ENCODE data around the gene CTU2.

Gene CTU2

GRCh38 chr16:88761143-88761534 lies 54.8 kb downstream of the CTU2 start:
- no peak overlapping the region for H3K27ac ChIP-seq (replicated peaks)

DNA sequence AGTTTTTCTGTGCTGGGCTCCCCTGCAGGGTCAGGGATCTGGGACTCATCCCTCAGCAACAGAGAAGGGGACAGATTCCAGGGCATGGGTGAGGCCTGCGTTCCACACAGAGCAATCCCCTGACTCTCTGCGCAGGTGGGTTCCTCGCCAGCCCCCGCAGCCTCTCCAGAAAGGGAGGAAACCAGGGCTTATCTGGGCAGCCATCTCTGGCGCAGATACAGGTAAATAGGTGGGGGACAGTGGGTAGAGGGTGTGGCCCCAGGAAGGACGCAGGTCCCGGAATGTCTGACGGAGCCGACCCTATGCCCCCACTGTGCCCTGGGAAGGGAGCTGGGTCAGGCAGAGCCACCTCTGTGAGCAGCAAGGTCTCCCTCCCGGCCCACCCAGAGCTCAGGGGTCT lies 55.5 kb downstream of the CTU2 start:
- no peaks in the 10 kb centered on the region for H3K27me3 ChIP-seq (ENCODE audit: insufficient read depth, poor library complexity, severe bottlenecking)
- no peak overlapping the region for H3K27ac ChIP-seq (replicated peaks)
- no peak for DNase-seq (ENCODE audit: low read depth in 1 of 2, low spot score in 1 of 2)
- TF ChIP-seq SPI1 (IDR thresholded peaks at IDR 0.05; ENCODE audit: borderline replicate concordance, low read depth) (no peak), POLR2AphosphoS5 (IDR thresholded peaks at IDR 0.05; ENCODE audit: low read depth) (no peak), CTCF (IDR thresholded peaks at IDR 0.05; ENCODE audit: insufficient read depth, low read length) (no peak), REST (IDR thresholded peaks at IDR 0.05; ENCODE audit: insufficient replicate concordance, low read depth) (no peak), GABPA (IDR thresholded peaks at IDR 0.05; ENCODE audit: low read depth) (no peak)
- no peak overlapping the region for H3K4me3 ChIP-seq (replicated peaks; ENCODE audit: insufficient read depth, low read length)

More at GRCh38 chr16:88761143-88761534, 54.8 kb downstream of the CTU2 start:
- no peak for TF ChIP-seq POLR2AphosphoS5 (IDR thresholded peaks at IDR 0.05; ENCODE audit: low read depth)
- no peak for TF ChIP-seq SPI1 (IDR thresholded peaks at IDR 0.05; ENCODE audit: borderline replicate concordance, low read depth)
- TF ChIP-seq GABPA (IDR thresholded peaks at IDR 0.05; ENCODE audit: low read depth) = no peak
- TF ChIP-seq CTCF (IDR thresholded peaks at IDR 0.05; ENCODE audit: insufficient read depth, low read length) = no peak
- TF ChIP-seq REST (IDR thresholded peaks at IDR 0.05; ENCODE audit: insufficient replicate concordance, low read depth) = no peak
- Histone ChIP-seq H3K4me3 (replicated peaks; ENCODE audit: insufficient read depth, low read length) (no peak overlapping the region), H3K27me3 (ENCODE audit: insufficient read depth, poor library complexity, severe bottlenecking) (no peaks in the 10 kb centered on the region)
- DNase-seq (ENCODE audit: low read depth in 1 of 2, low spot score in 1 of 2) = no peak

- TF ChIP-seq CTCF (IDR thresholded peaks at IDR 0.05; ENCODE audit: insufficient read depth, low read length) (no peak), REST (IDR thresholded peaks at IDR 0.05; ENCODE audit: insufficient replicate concordance, low read depth) (no peak), GABPA (IDR thresholded peaks at IDR 0.05; ENCODE audit: low read depth) (no peak), SPI1 (IDR thresholded peaks at IDR 0.05; ENCODE audit: borderline replicate concordance, low read depth) (no peak), POLR2AphosphoS5 (IDR thresholded peaks at IDR 0.05; ENCODE audit: low read depth) (no peak)
- H3K4me3 ChIP-seq (replicated peaks; ENCODE audit: insufficient read depth, low read length) = no peak overlapping the region
- DNase-seq (ENCODE audit: low read depth in 1 of 2, low spot score in 1 of 2) = no peak
- no peak overlapping the region for H3K27ac ChIP-seq (replicated peaks)
- no peaks in the 10 kb centered on the region for H3K27me3 ChIP-seq (ENCODE audit: insufficient read depth, poor library complexity, severe bottlenecking)
These were observed 56.1 kb downstream of the CTU2 start for GRCh38 chr16:88762258-88762870.

All from HL-60 (cell line).